Spinal cord (tissue), 10 donors: ENCODE data around the gene ATP6V1C2. TPM values are rescaled to one million over a fixed set of nuclear protein-coding genes. Genes with fewer than 3 reads are reported as not detected.
A peak's percentile ranks its signal among the peaks of the same experiment; 100 is the strongest.

Experiments used
- DNase-seq, 6 donors: peaks; one replicate each; pipeline versions ENCODE4 v3.0.0 to v3.0.0-alpha.2; 2013 to 2015; ENCODE audit warnings: low spot score in 6 of 6, low read depth in 4 of 6
- H3K27ac ChIP-seq: one replicate; pipeline ENCODE4 v1.5.1; 2013; ENCODE audit warnings: low read depth, low read length, control low read depth
- H3K27me3 ChIP-seq: one replicate; pipeline ENCODE4 v1.6.1; 2013; ENCODE audit warnings: low read length; ENCODE audit not compliant: control insufficient read depth, insufficient read depth
- H3K36me3 ChIP-seq: one replicate; pipeline ENCODE4 v1.6.1; 2013; ENCODE audit warnings: low read length; ENCODE audit not compliant: control insufficient read depth, insufficient read depth
- H3K4me1 ChIP-seq: one replicate; pipeline ENCODE4 v1.6.1; 2013; ENCODE audit warnings: low read length; ENCODE audit not compliant: control insufficient read depth, insufficient read depth
- H3K4me3 ChIP-seq: one replicate; pipeline ENCODE4 v1.5.1; 2013; ENCODE audit warnings: low read depth, low read length, control low read depth
- H3K9me3 ChIP-seq: one replicate; pipeline ENCODE4 v1.6.1; 2013; ENCODE audit warnings: low read length; ENCODE audit not compliant: control insufficient read depth, insufficient read depth
- WGBS: methylation state at CpG from one replicate; pipeline ENCODE4 v1.1.5; 2013; ENCODE audit warnings: missing lambda C conversion rate; ENCODE audit not compliant: insufficient coverage; 5-methylcytosine and 5-hydroxymethylcytosine counted together
- polyA plus RNA-seq, 2 donors: library from polyadenylated mRNA; unstranded; fragments of 120-200 nt; gene quantifications; one replicate each; pipeline ENCODE4 v1.2.1, GENCODE V29; 2013; ENCODE audit not compliant: insufficient read length in 2 of 2
- total RNA-seq, 2 donors: library from RNA; depleted of rRNA in 1 of 2; stranded (reverse); fragments of 120-200 nt in 1 of 2; fragments of >200 nt in 1 of 2; gene quantifications; one replicate each; pipeline versions ENCODE4 v1.2.3 to v1.2.4, GENCODE V29; 2013 to 2014
- donor health status: healthy.

Gene ATP6V1C2
- total and polyA plus RNA-seq, 4 donors, result 0.77 to 3.5 (median 1.7) TPM

DNA sequence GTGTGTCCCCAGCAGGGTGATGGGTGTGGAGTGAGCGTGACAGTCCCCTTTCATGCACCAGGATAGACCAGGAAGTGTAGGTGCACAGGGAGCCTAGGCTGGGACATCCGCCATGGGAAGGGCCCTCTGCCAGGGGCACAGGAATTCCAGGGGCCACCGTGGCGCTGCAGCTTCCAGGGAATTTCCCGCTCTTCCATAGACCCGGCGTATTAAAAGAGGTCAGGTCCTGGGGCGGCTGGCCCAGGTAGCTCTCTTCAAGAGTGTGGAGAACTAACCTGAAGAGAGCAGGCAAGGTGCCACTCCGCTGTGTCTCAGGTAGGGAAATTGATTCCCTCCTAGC, 42.0 kb downstream of the ATP6V1C2 start:
- Histone ChIP-seq H3K27me3 (no peaks in the 10 kb centered on the region), H3K4me3 (no peak overlapping the region), H3K27ac (no peak overlapping the region), H3K9me3 (no peaks in the 10 kb centered on the region), H3K4me1 (peaks cover 21% of the 10 kb centered on the region), H3K36me3 (no peaks in the 10 kb centered on the region)
- no peak for DNase-seq
- WGBS, result 94% methylated on average over 9 of the region's 9 CpGs

DNA sequence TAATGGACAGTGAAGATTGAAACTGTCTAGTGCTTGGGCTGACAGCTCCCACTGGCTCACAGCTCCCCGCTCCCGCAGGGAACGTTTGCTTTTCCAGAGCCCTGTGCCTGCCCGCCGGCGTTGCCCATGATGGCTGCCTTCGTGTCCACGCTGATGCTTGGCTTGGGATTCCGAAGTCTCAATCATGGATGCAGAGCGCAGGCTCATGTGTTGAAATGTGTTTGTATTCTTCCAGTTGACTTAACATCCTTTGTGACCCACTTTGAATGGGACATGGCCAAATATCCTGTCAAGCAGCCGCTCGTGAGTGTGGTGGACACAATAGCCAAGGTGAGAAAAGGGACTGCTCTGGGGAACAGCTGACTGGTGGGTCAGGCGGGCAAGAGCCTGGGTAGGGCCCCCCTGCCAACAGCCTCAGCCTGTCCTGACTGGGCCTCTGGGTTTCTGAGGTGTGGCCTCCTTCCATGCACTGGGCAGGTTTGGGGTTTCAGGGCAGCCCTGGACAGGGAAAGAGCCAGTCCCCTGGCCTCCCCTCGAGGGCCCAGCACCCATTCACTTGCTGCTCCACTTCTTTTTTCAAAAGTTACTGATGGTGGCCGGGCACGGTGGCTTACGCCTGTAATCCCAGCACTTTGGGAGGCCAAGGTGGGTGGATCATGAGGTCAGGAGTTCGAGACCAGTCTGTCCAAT, 42.8 kb downstream of the ATP6V1C2 start:
- H3K9me3 ChIP-seq, result no peaks in the 10 kb centered on the region
- no peaks in the 10 kb centered on the region for H3K27me3 ChIP-seq
- WGBS, result 46% methylated on average over 18 of the region's 18 CpGs
- H3K4me1 ChIP-seq, result peaks cover 20% of the 10 kb centered on the region
- no peak overlapping the region for H3K4me3 ChIP-seq
- DNase-seq, result peak in 1 of 6 donors; percentile 7
- peaks cover 4% of the 10 kb centered on the region for H3K36me3 ChIP-seq
- no peak overlapping the region for H3K27ac ChIP-seq

DNA sequence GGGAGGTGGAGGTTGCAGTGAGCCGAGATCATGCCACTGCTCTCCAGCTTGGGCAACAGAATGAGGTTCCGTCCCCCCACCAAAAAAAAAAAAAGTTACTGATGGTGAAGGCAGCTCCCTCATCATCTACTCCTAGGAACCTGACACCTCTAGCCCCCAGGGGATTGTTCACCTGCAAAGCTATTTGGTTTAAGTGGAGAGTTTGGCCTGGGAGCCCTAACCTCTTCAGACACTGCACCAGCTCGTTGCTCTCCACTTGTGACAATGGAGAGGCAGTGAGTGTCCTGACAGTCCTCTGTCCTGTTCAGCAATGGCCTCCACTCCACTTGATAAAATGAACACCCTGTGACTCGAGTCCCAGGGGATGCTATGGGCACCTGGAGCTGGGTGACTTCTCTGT, 43.5 kb downstream of the ATP6V1C2 start:
- H3K9me3 ChIP-seq, result no peaks in the 10 kb centered on the region
- H3K36me3 ChIP-seq, result peaks cover 4% of the 10 kb centered on the region
- 100% methylated on average over 1 of the region's 4 CpGs for WGBS
- H3K27me3 ChIP-seq, result no peaks in the 10 kb centered on the region
- no peak for DNase-seq
- no peak overlapping the region for H3K4me3 ChIP-seq
- peaks cover 17% of the 10 kb centered on the region for H3K4me1 ChIP-seq
- H3K27ac ChIP-seq, result no peak overlapping the region

DNA sequence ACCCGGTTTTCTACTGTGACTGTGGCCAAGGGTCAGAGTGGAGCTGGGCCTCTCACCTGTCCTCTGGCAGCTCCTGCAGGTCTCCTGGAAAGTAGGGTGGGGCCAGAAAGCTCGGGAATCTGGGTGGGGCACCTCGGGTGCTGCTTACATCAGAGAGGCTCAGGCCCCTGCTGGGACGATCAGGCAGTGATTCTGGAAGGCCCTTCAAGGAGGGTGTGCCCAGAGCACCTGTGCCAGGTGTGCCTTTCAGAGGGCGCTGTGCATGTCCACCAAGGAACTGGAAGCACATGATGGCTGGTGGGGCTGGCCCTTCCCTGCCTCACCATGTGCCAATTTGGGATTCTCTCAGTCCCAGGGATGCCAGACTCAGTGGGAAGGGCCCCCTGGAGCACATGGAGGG, 44.0 kb downstream of the ATP6V1C2 start:
- Histone ChIP-seq H3K9me3 (no peaks in the 10 kb centered on the region), H3K27me3 (no peaks in the 10 kb centered on the region), H3K4me1 (peaks cover 17% of the 10 kb centered on the region), H3K27ac (no peak overlapping the region), H3K4me3 (no peak overlapping the region), H3K36me3 (peaks cover 4% of the 10 kb centered on the region)
- 72% methylated on average over 5 of the region's 5 CpGs for WGBS
- no peak for DNase-seq

DNA sequence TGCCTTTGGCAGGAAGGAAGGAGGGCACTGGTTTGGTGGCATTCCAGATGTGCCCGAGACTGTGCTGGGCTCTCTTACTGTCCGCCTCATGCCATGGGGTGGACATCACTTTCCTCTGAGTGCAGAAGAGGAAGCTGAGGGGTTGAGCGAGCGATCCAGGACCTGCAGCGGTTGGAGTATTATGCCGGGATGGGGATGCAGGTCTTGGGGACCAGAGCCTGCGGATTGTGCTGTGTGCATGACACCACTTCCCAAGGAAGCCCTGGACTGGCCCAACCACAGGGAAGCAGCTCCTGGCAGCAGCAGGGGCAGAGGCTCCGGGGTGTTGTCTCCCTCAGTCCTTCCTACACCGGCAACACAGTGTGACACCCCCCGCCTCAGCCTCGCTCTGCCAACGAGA, 44.5 kb downstream of the ATP6V1C2 start:
- Histone ChIP-seq H3K27me3 (no peaks in the 10 kb centered on the region), H3K36me3 (peaks cover 4% of the 10 kb centered on the region), H3K9me3 (no peaks in the 10 kb centered on the region), H3K4me3 (no peak overlapping the region), H3K27ac (no peak overlapping the region), H3K4me1 (peaks cover 17% of the 10 kb centered on the region)
- DNase-seq, result no peak
- 85% methylated on average over 12 of the region's 12 CpGs for WGBS

DNA sequence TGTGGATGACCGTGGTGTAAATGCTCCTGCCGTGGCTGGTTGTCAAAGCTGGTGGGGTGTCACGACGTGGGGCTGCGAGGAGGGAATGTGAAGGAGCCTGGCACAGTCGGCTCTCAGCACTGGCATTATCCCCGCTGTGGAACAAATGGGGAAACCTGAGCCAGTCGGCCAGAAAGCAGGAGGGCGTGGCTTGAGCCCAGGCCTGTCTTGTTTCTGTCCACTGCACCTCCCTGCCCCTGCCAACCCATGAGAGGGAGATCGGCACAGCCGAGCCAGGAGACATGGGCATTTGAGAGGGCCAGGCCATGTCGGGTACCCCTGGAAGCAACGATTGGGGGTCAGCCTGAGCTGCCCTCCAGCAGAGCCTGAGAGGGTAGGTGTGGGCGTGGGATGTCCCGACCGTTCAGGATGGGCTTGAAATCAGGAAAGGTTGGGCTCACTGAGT, 46.7 kb downstream of the ATP6V1C2 start:
- Histone ChIP-seq H3K9me3 (no peaks in the 10 kb centered on the region), H3K27me3 (no peaks in the 10 kb centered on the region), H3K36me3 (peaks cover 4% of the 10 kb centered on the region), H3K4me1 (peaks cover 11% of the 10 kb centered on the region), H3K27ac (no peak overlapping the region), H3K4me3 (no peak overlapping the region)
- DNase-seq, result no peak
- 51% methylated on average over 16 of the region's 16 CpGs for WGBS

DNA sequence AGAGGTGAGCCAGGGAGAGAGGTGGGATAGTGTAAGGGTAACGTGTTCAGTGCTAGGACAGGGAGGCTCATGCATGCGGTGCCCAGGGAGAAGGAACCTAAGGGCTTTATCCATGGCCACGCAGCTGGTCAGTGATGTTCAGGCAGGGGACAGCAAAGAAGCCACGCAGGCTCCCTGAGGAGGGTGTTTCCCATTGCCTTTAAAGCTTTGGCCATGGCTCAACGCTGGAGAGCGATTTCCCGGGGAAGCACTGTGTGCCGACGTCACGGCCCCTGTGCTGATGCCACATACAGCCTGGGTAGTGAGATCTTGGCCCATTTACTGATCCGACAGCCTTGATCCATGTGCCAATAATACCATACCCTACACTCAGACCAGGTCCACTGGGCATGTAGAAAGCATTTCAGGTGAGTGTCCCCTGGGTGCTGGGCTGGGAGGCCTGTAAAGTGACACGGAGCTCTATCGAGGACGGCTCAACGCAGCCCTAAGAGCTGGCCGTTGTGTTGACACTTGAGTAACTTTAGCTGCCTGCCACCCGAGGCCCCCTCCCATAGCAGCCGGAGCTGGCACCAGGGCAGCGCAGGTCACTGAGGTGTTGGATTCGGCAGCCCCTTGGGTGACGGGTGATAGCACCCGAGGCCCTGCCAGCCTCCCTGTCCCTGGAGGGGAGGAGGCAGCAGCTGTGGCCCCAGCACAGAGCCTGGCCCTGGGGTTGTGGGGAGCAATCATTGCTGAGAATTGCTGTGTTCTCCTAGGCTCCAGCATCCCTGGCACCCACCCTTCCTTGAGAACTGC, 49.7 kb downstream of the ATP6V1C2 start:
- no peaks in the 10 kb centered on the region for H3K9me3 ChIP-seq
- H3K36me3 ChIP-seq, result peaks cover 12% of the 10 kb centered on the region
- DNase-seq, result no peak
- peaks cover 19% of the 10 kb centered on the region for H3K4me1 ChIP-seq
- no peak overlapping the region for H3K27ac ChIP-seq
- no peak overlapping the region for H3K4me3 ChIP-seq
- no peaks in the 10 kb centered on the region for H3K27me3 ChIP-seq
- 90% methylated on average over 20 of the region's 22 CpGs for WGBS

DNA sequence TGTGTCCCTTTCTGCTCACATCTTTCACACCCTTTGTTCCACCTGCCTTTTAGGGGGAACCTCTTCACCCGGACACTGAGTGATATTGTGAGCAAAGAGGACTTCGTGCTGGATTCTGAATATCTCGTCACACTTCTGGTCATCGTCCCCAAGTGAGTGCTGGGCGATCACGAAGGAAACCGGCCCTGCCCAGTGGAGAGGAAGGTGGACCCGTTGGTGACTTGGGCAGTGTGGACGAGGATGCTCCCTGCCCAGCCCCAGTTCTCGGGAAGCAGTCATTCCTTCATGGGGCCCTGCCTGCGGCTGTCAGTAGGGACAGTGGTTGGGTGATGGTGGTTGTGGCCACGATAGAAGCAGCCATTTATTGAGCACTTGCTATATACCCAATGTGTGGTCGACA, 50.4 kb downstream of the ATP6V1C2 start:
- DNase-seq, result no peak
- Histone ChIP-seq H3K36me3 (peaks cover 18% of the 10 kb centered on the region), H3K4me1 (peaks cover 19% of the 10 kb centered on the region)

DNA sequence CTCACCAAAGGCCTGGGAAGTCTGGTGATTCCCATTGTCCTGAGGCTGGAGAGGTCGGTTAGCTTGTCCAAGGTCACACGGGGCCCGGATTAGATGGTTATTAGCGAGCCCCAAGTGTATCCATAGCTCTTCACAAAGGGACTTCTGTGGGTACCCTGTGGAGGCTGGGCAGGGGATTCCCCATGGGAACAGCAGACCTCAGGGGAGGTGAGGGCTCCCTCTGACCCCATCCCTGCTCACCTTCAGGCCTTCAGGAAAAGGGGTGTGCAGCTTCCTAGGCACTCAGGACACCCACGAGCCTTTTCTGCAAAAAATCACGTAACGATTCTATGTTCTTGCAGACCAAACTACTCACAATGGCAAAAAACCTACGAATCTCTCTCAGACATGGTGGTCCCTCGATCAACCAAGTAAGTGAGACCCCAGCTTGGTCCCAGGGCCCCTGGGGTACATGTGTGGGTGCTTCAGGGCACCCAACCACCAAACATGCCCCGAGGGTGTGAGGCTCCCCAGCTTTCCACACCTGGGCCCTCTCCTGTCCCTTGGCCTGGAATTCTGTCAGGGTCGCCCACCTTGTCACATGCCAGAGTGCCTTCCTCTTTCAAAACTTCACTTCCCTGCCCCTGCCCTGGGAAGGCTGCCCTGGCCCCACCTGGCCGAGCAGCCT, 50.9 kb downstream of the ATP6V1C2 start:
- H3K9me3 ChIP-seq, result no peaks in the 10 kb centered on the region
- no peak overlapping the region for H3K27ac ChIP-seq
- peaks cover 23% of the 10 kb centered on the region for H3K36me3 ChIP-seq
- H3K4me1 ChIP-seq, result peaks cover 19% of the 10 kb centered on the region
- no peak overlapping the region for H3K4me3 ChIP-seq
- H3K27me3 ChIP-seq, result no peaks in the 10 kb centered on the region
- 85% methylated on average over 9 of the region's 12 CpGs for WGBS
- DNase-seq, result no peak

More for the DNA sequence above, 50.4 kb downstream of the ATP6V1C2 start:
- no peaks in the 10 kb centered on the region for H3K9me3 ChIP-seq
- no peak overlapping the region for H3K27ac ChIP-seq
- WGBS, result 97% methylated on average over 11 of the region's 13 CpGs
- H3K27me3 ChIP-seq, result no peaks in the 10 kb centered on the region
- H3K4me3 ChIP-seq, result no peak overlapping the region
